IMR-90 (cell line): ENCODE data around the gene ROS1. TPM values are rescaled to one million over a fixed set of nuclear protein-coding genes. Genes with fewer than 3 reads are reported as not detected.

Source experiments
- ATAC-seq: fragments of 200-7000 bp; cut with Tn5 transposase; 2 replicates; pipeline ENCODE4 v1.9.1; 2020; ENCODE audit warnings: low read depth, mild to moderate bottlenecking, moderate library complexity
- BruUV-seq: library from RNA; stranded (reverse); fragments of 400-500 nt; replicated peaks from 2 replicates; lab custom pipeline; 2021; lab: Mats Ljungman, UMichigan
- CTCF ChIA-PET: fragments of 300-600 bp; formaldehyde crosslinking; extraction: SDS; loops from one replicate; lab custom pipeline; 2021; ENCODE audit warnings: antibody characterized with exemption; lab: Yijun Ruan, JAX
- POLR2A ChIA-PET: fragments of 300-600 bp; sonication (Branson Sonifier 250); formaldehyde crosslinking; loops from one replicate; lab custom pipeline; 2022; ENCODE audit warnings: antibody characterized with exemption; ENCODE audit not compliant: unreplicated experiment; lab: Charles Lee
- DNase-seq: peaks from one replicate; pipeline ENCODE4 v3.0.0; 2013
- H2AFZ ChIP-seq: replicated peaks from 2 replicates; pipeline ENCODE3; 2013; ENCODE audit warnings: low read length, mild to moderate bottlenecking; ENCODE audit not compliant: poor library complexity
- H2AK5ac ChIP-seq: 2 replicates; pipeline ENCODE4 v1.6.1; 2013; ENCODE audit warnings: low read depth, low read length, inconsistent platforms
- H2AK9ac ChIP-seq: replicated peaks from 2 replicates; pipeline ENCODE3; 2013; ENCODE audit warnings: mild to moderate bottlenecking, low read depth, low read length, moderate library complexity; ENCODE audit not compliant: poor library complexity
- H2BK120ac ChIP-seq: 2 replicates; pipeline ENCODE4 v1.6.1; 2013; ENCODE audit warnings: low read depth, low read length, inconsistent platforms
- H2BK15ac ChIP-seq: 3 replicates; pipeline ENCODE4 v1.6.1; 2013; ENCODE audit warnings: low read depth, low read length, inconsistent platforms
- H2BK20ac ChIP-seq: 2 replicates; pipeline ENCODE4 v1.6.1; 2013; ENCODE audit warnings: low read depth, mild to moderate bottlenecking, inconsistent platforms, low read length, moderate library complexity
- H2BK5ac ChIP-seq: 2 replicates; pipeline ENCODE4 v1.6.1; 2013; ENCODE audit warnings: mild to moderate bottlenecking, low read depth, low read length, inconsistent platforms; ENCODE audit not compliant: poor library complexity, severe bottlenecking
- H3K14ac ChIP-seq: replicated peaks from 2 replicates; pipeline ENCODE4 v1.6.1; 2013; ENCODE audit warnings: low read depth, low read length, inconsistent platforms
- H3K18ac ChIP-seq: 2 replicates; pipeline ENCODE4 v1.6.1; 2013; ENCODE audit warnings: low read depth, low read length, control low read depth
- H3K23ac ChIP-seq: 2 replicates; pipeline ENCODE4 v1.6.1; 2013; ENCODE audit warnings: low read depth, low read length, inconsistent platforms
- H3K27ac ChIP-seq: 2 replicates; pipeline ENCODE4 v1.5.1; 2013; ENCODE audit warnings: mild to moderate bottlenecking, control low read depth, low read length; ENCODE audit not compliant: insufficient read depth
- H3K27me3 ChIP-seq: 2 replicates; pipeline ENCODE4 v1.6.1; 2013; ENCODE audit warnings: low read length; ENCODE audit not compliant: control insufficient read depth, insufficient read depth
- H3K36me3 ChIP-seq: 2 replicates; pipeline ENCODE4 v1.6.1; 2013; ENCODE audit warnings: low read length, mixed read lengths; ENCODE audit not compliant: control insufficient read depth, insufficient read depth
- H3K4ac ChIP-seq: 2 replicates; pipeline ENCODE4 v1.6.1; 2013; ENCODE audit warnings: low read depth, low read length, inconsistent platforms
- H3K4me1 ChIP-seq: 2 replicates; pipeline ENCODE4 v1.6.1; 2013; ENCODE audit warnings: low read length, mixed read lengths; ENCODE audit not compliant: control insufficient read depth, insufficient read depth
- H3K4me2 ChIP-seq: 2 replicates; pipeline ENCODE4 v1.6.1; 2013; ENCODE audit warnings: low read depth, mild to moderate bottlenecking, control low read depth, low read length, moderate library complexity
- H3K4me3 ChIP-seq: 2 replicates; pipeline ENCODE4 v1.5.1; 2013; ENCODE audit warnings: low read depth, mild to moderate bottlenecking, control low read depth, low read length, moderate library complexity; ENCODE audit not compliant: insufficient read depth
- H3K56ac ChIP-seq: 2 replicates; pipeline ENCODE4 v1.6.1; 2013; ENCODE audit warnings: low read length, inconsistent platforms; ENCODE audit not compliant: insufficient read depth; ENCODE audit errors: extremely low read depth
- H3K79me1 ChIP-seq, 2 experiments: 2 replicates each; pipeline ENCODE4 v1.6.1; 2013; ENCODE audit warnings: low read length in 2 of 2, inconsistent platforms in 1 of 2, low read depth in 1 of 2
- H3K9ac ChIP-seq: 2 replicates; pipeline ENCODE4 v1.6.1; 2013; ENCODE audit warnings: low read depth, low read length, control low read depth
- H3K9me1 ChIP-seq: 2 replicates; pipeline ENCODE4 v1.6.1; 2013; ENCODE audit warnings: low read length, inconsistent platforms; ENCODE audit not compliant: insufficient read depth
- H3K9me3 ChIP-seq: 2 replicates; pipeline ENCODE4 v1.6.1; 2013; ENCODE audit warnings: low read length; ENCODE audit not compliant: control insufficient read depth, insufficient read depth
- H4K20me1 ChIP-seq: 2 replicates; pipeline ENCODE4 v1.6.1; 2013; ENCODE audit warnings: low read length, inconsistent platforms; ENCODE audit not compliant: insufficient read depth
- H4K5ac ChIP-seq: 2 replicates; pipeline ENCODE4 v1.6.1; 2013; ENCODE audit warnings: mild to moderate bottlenecking, low read depth, low read length, control low read depth
- H4K8ac ChIP-seq, 2 experiments: 2 replicates each; pipeline ENCODE4 v1.6.1; 2013; ENCODE audit warnings: low read depth in 2 of 2, low read length in 2 of 2, control low read depth in 1 of 2, inconsistent platforms in 1 of 2
- H4K91ac ChIP-seq: 2 replicates; pipeline ENCODE4 v1.6.1; 2013; ENCODE audit warnings: low read depth, low read length, inconsistent platforms; ENCODE audit not compliant: insufficient read depth
- BHLHE40 ChIP-seq: fragments of 150-350 bp; IDR thresholded peaks from 2 replicates; pipeline ENCODE4 v1.6.1; 2016; ENCODE audit warnings: mild to moderate bottlenecking, low read depth, low read length
- CEBPB ChIP-seq: IDR thresholded peaks from 2 replicates; pipeline ENCODE4 v1.6.1; 2012; ENCODE audit warnings: low read depth, low read length, improper control_type of control experiment
- CHD1 ChIP-seq: IDR thresholded peaks from 2 replicates; pipeline ENCODE4 v1.6.1; 2012; ENCODE audit warnings: low read depth, low read length, improper control_type of control experiment
- CTCF ChIP-seq: conservative IDR thresholded peaks from 2 replicates; pipeline ENCODE4 v1.5.1; 2012; ENCODE audit warnings: mild to moderate bottlenecking, low read depth, low read length, improper control_type of control experiment
- ELK1 ChIP-seq: fragments of 150-350 bp; IDR thresholded peaks from 2 replicates; pipeline ENCODE4 v1.6.1; 2016; ENCODE audit warnings: low read depth, mild to moderate bottlenecking, low read length, moderate library complexity, borderline replicate concordance
- FOS ChIP-seq: fragments of 150-350 bp; IDR thresholded peaks from 2 replicates; pipeline ENCODE4 v1.6.1; 2016; ENCODE audit warnings: low read depth, low read length
- MAFK ChIP-seq: IDR thresholded peaks from 2 replicates; pipeline ENCODE4 v1.6.1; 2012; ENCODE audit warnings: low read depth, low read length, improper control_type of control experiment
- MAZ ChIP-seq: IDR thresholded peaks from 2 replicates; pipeline ENCODE4 v1.6.1; 2012; ENCODE audit warnings: low read depth, mild to moderate bottlenecking, low read length, improper control_type of control experiment, moderate library complexity, borderline replicate concordance
- MXI1 ChIP-seq: IDR thresholded peaks from 2 replicates; pipeline ENCODE4 v1.6.1; 2012; ENCODE audit warnings: low read depth, mild to moderate bottlenecking, low read length, moderate library complexity, borderline replicate concordance
- NFE2L2 ChIP-seq: fragments of 150-350 bp; IDR thresholded peaks from 2 replicates; pipeline ENCODE4 v1.6.1; 2016; ENCODE audit warnings: low read depth, mild to moderate bottlenecking, low read length
- POLR2A ChIP-seq: IDR thresholded peaks from 2 replicates; pipeline ENCODE4 v1.6.1; 2012; ENCODE audit warnings: mild to moderate bottlenecking, low read depth, low read length
- RAD21 ChIP-seq: IDR thresholded peaks from 2 replicates; pipeline ENCODE4 v1.6.1; 2012; ENCODE audit warnings: low read length, improper control_type of control experiment
- RCOR1 ChIP-seq: IDR thresholded peaks from 2 replicates; pipeline ENCODE4 v1.6.1; 2012; ENCODE audit warnings: mild to moderate bottlenecking, low read length, improper control_type of control experiment; ENCODE audit not compliant: insufficient replicate concordance
- RFX5 ChIP-seq: IDR thresholded peaks from 2 replicates; pipeline ENCODE4 v1.8.0; 2012; ENCODE audit warnings: low read depth, mild to moderate bottlenecking, low read length, moderate library complexity
- SMC3 ChIP-seq: fragments of 150-350 bp; IDR thresholded peaks from 2 replicates; pipeline ENCODE4 v1.6.1; 2016; ENCODE audit warnings: low read depth, mild to moderate bottlenecking, antibody characterized with exemption, low read length, moderate library complexity
- USF2 ChIP-seq: fragments of 150-350 bp; IDR thresholded peaks from 2 replicates; pipeline ENCODE4 v1.6.1; 2017; ENCODE audit warnings: mild to moderate bottlenecking, antibody characterized with exemption, low read length, low read depth
- WGBS, 2 experiments: methylation state at CpG; one replicate each; pipeline versions ENCODE4 v1.1.5 to v1.1.7; 2013; ENCODE audit warnings: missing lambda C conversion rate in 2 of 2; ENCODE audit not compliant: insufficient read length in 1 of 2; ENCODE audit errors: extremely low coverage in 2 of 2; 5-methylcytosine and 5-hydroxymethylcytosine counted together
- dilution Hi-C: fragments of 300-500 bp; cut with HindIII; formaldehyde crosslinking; loops from one replicate; pipeline ENCODE4 v1.14.3; 2018; ENCODE audit warnings: low sequenced_read_pairs; ENCODE audit not compliant: unreplicated experiment
- in situ Hi-C: fragments of 300-500 bp; cut with MboI; formaldehyde crosslinking; loops from 3 replicates; pipeline ENCODE4 v1.14.3; 2019; ENCODE audit warnings: low sequenced_read_pairs, inconsistent platforms, mixed read lengths
- intact Hi-C: fragments of 100-400 bp; cut with micrococcal nuclease; formaldehyde crosslinking; loops from 2 replicates; pipeline ENCODE4 v1.10.0; 2022
- polyA plus RNA-seq, 3 experiments: library from polyadenylated mRNA; depleted of rRNA; stranded (reverse); fragments of >200 nt; gene quantifications; 2 replicates each; pipeline ENCODE4 v1.2.3, GENCODE V29; 2012; ENCODE audit warnings: low replicate concordance in 1 of 3
- total RNA-seq: library from RNA; depleted of rRNA; stranded (reverse); fragments of >200 nt; gene quantifications from 2 replicates; pipeline ENCODE4 v1.2.3, GENCODE V29; 2012

The ROS1 gene
- total and polyA plus RNA-seq, 2 of the 4 experiments (the other 2 are of a cell fraction), result under 0.01 to 0.03 TPM

GRCh38 chr6:117276778-117277316 is 148.9 kb downstream of the ROS1 start:
- H3K9me3 ChIP-seq, result no peaks in the 10 kb centered on the region
- no peaks in the 10 kb centered on the region for H3K79me1 ChIP-seq
- ChIA-PET CTCF (interaction anchor here (0.7 kb wide), 1 partner anchor 16 kb away, joined by 3 read pairs; no protein-coding TSS in a partner anchor), POLR2A (no interaction called here)
- peaks cover 13% of the 10 kb centered on the region for H3K27me3 ChIP-seq
- H2BK5ac ChIP-seq, result no peak overlapping the region
- no peaks in the 10 kb centered on the region for H3K9me1 ChIP-seq
- H4K8ac ChIP-seq, result no peak overlapping the region
- H4K91ac ChIP-seq, result no peak overlapping the region
- H3K18ac ChIP-seq, result no peak overlapping the region
- intact Hi-C loops, result no loop called here
- TF ChIP-seq MAFK (no peak), CHD1 (no peak), MAZ (no peak), NFE2L2 (no peak), RFX5 (no peak), ELK1 (no peak), SMC3 (no peak), FOS (no peak), POLR2A (no peak), USF2 (no peak), BHLHE40 (no peak), RAD21 (no peak), MXI1 (no peak), CTCF (no peak), RCOR1 (no peak), CEBPB (no peak)
- no peaks in the 10 kb centered on the region for H4K20me1 ChIP-seq
- no peaks in the 10 kb centered on the region for H3K36me3 ChIP-seq
- no peak overlapping the region for H2BK120ac ChIP-seq
- H3K27ac ChIP-seq, result no peak overlapping the region
- in situ Hi-C loops, result no loop called here
- H3K14ac ChIP-seq, result no peak overlapping the region
- H3K4me2 ChIP-seq, result no peak overlapping the region
- BruUV-seq, result no TSS peak
- no peak overlapping the region for H3K4me3 ChIP-seq
- no peak overlapping the region for H3K23ac ChIP-seq
- dilution Hi-C loops, result no loop called here
- no peak overlapping the region for H2BK20ac ChIP-seq
- no peak overlapping the region for H2BK15ac ChIP-seq
- no peak overlapping the region for H3K4ac ChIP-seq
- H4K5ac ChIP-seq, result no peak overlapping the region
- no peak for ATAC-seq
- no peak overlapping the region for H3K9ac ChIP-seq
- H2AK5ac ChIP-seq, result no peak overlapping the region
- no peak overlapping the region for H2AFZ ChIP-seq
- no peak overlapping the region for H3K56ac ChIP-seq
- H2AK9ac ChIP-seq, result no peak overlapping the region
- no peak for DNase-seq
- no CpG with 5 or more reads among the region's 10 CpGs for WGBS, 2 experiments
- no peaks in the 10 kb centered on the region for H3K4me1 ChIP-seq
